Left renal cortex interstitium (tissue), 4 donors: ENCODE data around the gene MTR. TPM values are rescaled to one million over a fixed set of nuclear protein-coding genes. Genes with fewer than 3 reads are reported as not detected.
A peak's percentile ranks its signal among the peaks of the same experiment; 100 is the strongest.

ENCODE experiments used
- DNase-seq, 4 donors: peaks; one replicate each; pipeline ENCODE4 v3.0.0-alpha.2; 2013; ENCODE audit warnings: low read depth in 4 of 4, low spot score in 2 of 4, missing footprints in 1 of 4
- polyA plus RNA-seq, 4 donors: library from polyadenylated mRNA; unstranded; fragments of 120-200 nt; gene quantifications; one replicate each; pipeline ENCODE4 v1.2.1, GENCODE V29; 2013; ENCODE audit not compliant: insufficient read length in 4 of 4

MTR gene
- polyA plus RNA-seq, 4 donors: 27.7 to 43.5 (median 37.6) TPM

DNA sequence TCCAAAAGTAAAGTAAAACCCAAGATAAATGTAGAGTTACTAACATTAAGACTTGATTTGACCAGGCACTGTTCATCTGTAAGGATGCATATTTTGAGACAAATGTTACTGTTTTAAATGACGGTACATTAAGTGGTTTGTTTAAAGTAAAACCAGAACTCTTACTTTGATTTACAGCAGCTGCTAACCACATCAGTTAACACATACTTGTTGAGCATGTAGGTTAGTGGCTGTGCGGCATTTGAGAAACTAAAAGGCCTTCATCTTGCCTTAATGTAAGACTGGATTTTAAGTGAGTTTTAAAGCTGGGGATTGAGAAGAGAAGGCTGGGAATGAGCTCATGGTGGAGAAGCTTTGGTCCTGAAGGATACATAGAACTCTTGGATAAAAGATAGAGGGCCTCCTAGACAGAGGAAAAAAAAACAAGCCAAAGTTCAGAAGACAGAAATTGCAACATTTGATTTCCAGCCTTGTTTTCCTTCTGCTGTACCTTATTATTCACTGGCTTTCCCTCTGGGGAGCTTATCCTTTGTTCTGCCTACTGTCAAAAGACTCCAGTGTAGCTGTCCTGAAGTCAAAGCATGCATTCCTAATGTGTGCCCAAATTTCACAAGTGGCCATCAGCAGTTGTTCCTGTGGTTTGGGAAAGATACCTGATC lies 66.6 kb downstream of the MTR start:
- no peak for DNase-seq

GRCh38 chr1:236862219-236862591 lies 67.1 kb downstream of the MTR start:
- DNase-seq: no peak

DNA sequence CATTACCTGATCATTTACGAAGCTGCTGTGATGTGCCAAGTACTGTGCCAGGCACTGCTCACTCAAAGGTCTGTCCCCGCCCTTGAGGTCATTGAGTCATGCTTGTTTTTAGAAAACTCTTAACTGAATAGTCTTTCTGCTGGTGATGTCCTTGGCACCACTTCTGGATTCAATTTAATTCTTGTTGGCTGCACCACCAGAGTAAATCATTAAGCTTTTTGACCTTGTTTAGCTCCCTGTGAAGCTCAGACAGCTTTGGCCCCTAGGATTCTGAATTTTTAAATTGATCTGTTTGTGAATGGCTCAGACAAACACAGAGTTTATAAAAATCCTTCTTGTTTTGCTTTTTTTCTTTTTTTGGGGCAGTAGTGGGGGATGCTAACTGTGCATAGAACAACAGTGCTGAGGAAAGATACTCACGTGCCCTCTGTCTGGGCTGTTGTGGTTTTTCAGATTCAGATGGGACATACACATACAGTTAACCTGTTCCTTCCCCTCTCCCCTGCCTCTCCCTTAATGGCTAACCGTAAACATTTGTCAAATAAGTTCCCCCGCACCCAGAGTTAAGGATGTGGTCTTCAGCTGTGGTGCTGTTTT lies 67.6 kb downstream of the MTR start:
- DNase-seq: no peak

DNA sequence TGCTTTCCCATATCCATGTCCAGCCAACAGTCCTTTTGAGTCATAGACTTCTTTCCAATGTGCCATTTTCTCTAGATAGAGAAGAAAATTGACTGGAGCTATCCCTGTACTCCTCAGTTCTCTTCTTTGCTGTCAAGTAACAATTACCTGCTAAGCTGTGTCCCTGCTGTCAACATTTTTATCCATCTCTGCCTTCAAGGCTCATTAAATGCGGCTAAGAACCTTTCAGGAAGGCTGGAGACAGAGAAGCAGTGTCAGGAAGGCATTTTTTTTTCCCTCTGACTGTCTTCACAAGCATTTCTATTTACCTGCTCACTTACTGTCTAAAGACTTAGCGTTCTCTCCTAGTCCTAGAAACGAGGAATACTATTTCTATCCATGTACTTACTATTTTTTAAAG lies 69.1 kb downstream of the MTR start:
- no peak for DNase-seq

GRCh38 chr1:236864996-236865817 lies 70.1 kb downstream of the MTR start:
- no peak for DNase-seq

DNA sequence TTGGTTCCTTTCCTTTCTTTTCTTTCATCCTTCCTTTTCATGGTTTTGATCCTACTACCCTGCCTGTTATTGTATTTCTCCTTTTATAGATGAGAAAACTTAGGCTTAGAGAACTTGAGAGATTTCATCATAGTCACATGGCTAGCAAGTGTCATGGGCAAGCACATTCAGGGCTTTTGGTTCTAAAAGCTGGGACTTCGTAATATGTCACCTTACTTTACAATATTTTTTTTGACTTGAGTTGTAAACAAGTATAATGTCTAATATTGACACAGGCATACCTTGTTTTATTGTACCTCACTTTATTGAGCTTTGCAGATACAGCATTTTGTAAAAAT lies 70.7 kb downstream of the MTR start:
- no peak for DNase-seq

DNA sequence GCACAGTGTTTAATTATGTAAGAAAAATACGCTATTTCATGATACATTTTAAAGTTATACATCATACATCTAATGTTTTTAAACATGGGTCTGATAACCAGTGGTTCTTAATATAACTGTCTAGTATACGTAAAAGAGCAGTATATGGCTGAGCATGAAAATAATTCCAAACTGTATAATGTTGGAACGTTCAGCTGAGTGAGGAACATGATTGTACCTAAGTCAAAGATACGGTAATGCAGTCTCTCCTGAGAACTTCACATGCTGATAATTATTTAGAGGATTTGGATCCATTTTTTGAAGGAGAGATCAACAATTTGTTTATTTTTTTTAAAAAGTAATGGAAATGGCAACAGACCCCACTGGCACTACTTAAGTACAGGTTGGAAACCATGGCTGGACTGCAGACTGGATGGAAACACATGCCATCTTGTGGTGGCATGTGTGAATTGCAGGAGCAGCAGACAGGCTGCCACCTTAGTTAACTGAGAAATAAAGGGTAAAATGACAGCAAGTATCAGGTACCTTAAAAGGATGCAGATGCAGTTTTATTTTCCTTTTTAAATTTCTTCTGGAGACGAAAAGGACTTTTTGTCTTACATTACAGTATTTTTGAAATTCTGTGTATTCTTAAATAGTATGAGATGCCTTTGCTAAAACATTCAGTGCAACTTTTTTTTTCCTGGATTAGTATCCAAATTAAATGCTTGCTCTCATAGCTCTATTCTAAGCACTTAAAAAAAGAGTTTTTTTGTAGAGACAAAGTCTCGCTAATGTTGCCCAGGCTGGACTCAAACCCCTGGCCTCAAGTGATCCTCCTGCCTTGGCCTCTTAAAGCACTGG lies 73.8 kb downstream of the MTR start:
- peak in 2 of 4 donors; percentile 9 to 24 for DNase-seq

DNA sequence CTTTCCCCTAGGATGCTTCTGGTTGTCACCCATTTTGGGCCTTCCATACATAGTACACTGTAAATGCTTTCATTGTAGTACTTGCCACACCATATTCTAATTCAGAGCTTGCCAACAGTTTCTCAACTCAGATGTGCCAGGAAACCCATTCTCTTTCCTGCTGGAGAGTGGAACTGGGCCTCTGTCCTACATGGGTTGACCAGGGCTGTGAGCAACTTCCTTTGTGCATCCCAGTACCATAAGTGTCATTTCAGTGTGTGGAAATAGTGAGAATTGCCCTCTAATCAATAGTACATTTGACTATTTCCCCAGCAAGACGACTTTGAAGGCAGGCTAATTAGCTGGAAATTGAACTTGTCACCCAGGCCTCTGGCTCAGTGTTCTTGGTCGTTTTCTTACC lies 74.8 kb downstream of the MTR start:
- DNase-seq: no peak

DNA sequence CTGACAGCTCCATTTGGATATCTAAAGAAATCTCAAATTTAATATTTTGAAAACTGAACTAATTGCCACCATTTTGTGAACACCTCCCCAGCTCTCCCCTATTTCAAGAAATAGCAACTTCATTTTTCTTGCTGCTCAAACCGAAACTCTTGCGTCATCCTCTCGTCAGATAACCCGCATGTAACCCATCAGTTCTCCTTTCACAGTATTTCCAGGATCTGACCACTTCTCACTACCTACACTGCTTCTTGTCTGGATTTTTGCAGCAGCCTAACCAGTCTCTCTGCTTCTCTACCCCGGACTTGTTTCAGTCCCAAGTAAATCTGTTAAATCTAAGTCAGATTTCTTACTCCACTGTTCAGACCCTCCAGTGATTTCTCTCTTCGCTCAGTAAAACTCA lies 75.6 kb downstream of the MTR start:
- no peak for DNase-seq

GRCh38 chr1:236872075-236872666 lies 77.1 kb downstream of the MTR start:
- DNase-seq: no peak

DNA sequence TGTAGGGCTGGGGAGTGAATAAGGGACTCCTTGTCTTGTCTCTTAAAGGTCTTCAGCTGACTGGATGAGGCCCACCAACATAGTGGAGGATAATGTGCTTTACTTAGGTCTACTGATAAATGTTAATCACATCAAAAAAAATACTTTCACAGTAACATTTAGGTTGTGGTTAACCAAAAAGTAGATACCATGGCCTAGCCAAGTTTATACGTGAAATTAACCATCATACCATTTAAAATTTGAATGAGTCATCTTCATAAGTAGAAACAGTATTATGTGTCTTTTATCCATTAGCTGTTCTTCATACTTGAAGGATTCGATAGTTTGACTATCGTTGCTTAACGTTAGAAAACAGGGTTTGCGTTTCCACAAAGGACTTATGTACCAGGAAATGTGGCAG lies 80.9 kb downstream of the MTR start:
- no peak for DNase-seq

DNA sequence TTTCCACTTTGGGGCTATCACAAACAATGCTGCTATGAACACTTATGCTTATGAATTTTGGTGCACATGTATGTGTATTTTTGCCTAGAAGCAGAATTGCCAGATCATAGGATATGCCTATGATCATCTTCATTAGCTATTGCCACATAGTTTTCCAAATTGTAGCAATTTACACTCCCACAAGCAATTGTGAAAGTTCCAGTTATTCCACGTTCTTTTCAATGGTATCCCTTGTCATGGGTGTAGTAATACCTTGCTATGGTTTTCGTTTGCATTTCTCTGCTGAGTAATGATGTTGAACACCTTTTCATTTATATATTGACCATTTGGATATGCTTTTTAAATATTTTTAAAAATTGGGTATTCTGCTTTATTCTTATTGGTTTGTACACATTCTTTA lies 82.6 kb downstream of the MTR start:
- DNase-seq: no peak

GRCh38 chr1:236880209-236880608 lies 85.1 kb downstream of the MTR start:
- DNase-seq: no peak

- DNase-seq: no peak
Observed at GRCh38 chr1:236882678-236883077, 87.6 kb downstream of the MTR start.

DNA sequence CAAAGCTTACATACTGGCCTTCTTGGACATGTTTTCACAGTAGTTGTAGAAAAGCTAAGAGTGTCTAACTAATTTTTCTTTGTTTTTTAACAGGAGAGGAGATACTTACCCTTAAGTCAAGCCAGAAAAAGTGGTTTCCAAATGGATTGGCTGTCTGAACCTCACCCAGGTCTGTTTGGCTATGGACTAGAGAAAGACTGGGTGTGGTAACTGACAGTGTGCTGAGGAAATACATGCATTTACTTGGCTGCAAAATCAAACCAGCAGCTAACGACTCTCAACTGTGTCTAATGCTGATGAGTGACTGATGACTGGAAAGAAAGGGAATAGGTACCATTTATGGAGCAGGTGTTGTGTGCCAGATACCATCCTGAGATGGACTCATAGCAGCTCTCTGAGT lies 91.1 kb downstream of the MTR start:
- no peak for DNase-seq

DNA sequence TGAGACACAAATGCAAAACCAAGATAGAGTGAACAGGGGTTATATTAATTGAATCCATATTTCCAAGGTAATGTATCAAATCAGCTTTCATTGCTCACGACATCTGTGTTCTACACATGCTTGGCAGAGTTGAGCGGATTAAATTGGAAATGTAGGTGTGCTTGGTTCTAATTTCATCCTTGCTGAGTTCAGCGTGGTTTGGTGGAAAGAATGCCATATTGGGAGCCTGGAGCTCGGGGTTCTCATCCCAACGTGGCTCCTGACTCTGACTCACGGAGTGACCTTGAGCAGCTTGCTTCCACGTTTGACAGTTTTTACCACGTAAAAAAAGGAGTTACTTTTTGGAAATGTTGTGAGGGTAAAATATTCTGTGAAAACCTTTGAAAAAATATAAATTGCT lies 92.0 kb downstream of the MTR start:
- DNase-seq: no peak

DNA sequence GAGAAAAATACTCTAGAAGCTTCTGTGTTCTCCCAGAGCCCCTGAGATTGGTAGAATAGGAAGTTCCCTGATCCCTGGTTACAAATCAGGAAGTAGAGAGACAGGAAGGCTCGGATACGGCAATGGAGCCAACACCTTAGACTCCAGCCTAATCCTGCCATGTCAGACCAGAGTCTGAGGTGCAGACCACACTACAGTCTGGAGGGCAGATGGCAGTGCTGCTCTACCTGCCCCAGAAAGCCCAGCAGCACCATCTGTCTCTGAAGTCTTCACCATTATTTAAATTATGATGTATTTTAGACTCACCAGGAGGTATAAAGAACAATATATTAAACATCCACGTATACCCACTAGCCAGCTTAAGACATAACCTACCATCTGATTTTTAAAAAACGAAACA lies 93.0 kb downstream of the MTR start:
- no peak for DNase-seq

- DNase-seq: no peak
Observed at GRCh38 chr1:236888903-236889302, 93.8 kb downstream of the MTR start.

DNA sequence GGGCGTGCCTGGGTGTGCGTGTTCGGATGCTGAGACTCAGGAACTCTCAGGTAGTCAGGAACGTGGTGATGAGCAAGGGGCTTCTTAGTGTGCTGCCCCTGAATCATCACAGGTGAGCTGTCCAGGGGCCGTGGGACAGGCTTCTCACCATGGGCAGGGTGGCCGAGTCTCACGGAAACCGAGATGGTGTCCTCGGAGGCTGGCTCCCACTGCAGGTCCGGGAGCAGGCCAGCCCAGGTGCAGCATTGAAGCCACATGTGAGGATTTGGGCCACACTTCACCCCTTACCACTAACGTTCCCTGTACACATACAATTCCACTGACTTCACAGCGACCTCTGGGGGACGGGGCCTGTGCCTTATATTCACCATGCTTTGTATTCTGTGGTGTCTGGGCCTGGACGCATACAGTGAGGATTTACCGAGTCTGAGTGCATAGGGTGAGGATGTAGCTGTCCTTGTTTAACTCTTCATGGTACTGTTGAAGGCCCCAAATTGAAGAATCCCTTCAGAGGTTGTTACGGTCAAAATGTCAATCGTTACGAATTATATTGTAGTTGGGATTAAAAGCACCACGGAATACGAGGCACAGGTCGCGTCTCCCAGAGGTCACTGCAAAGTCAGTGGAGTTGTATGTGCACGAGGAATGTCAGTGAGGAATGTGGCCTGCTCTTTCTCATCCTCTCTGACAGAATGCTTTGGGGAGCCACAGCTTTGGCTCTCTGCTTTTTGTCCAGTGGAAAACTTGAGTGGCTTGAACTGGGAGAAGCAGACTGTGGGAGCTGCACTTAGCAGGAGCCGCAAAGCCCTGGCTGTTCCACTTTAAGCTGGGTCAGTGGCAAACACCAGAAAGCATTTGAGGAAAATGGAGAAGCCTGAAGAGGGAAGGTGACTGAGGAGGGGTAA lies 95.3 kb downstream of the MTR start:
- no peak for DNase-seq
